ENCODE results near the gene PEX10.

DNA sequence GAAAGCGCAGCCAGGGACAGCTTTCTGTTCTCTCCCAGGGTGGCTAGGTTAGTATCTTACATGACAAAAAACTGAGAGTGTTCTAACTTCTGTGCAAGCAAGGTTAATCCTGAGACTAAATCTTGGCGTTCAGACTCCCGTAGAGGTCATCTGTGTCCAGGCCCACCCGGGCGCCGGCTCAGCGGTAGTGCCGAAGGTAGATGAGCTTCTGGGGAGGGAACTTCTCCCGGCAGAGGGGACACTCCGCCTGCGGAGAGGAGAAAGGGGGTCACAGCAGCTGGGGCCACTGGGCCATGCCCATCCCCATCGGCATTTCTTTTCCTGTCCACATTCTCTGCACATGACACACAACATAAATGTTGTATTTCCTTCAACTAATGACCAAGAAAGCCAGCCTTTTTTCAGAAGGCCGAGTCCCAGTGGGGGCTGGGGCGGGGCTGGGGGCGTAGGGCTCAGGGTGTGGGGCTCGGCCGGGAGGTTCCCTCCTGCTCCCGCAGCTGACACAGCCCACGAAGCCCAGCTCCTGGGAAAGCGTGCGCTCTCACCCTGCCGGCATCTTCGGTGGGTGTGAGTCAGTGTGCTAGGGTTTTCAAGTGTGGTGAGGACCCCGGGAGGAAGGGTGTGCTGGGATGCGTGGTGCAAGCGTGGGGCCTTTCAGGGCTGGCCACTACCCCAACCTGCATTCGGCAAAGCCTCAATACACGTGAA, 6.6 kb downstream of the PEX10 start:
- TF ChIP-seq CTCF (conservative IDR thresholded peaks at IDR 0.05 in 1 of 2, IDR thresholded peaks at IDR 0.05 in 1 of 2; ENCODE audit: extremely low read depth in 1 of 2, insufficient read depth in 1 of 2, low read depth in 1 of 2, low read length in 2 of 2) (no peak), EZH2 (IDR thresholded peaks at IDR 0.05; ENCODE audit: borderline replicate concordance, low read length) (no peak)

Measured in mammary epithelial cell (primary cell).